Inferior parietal cortex (tissue), 1 donor: ENCODE results near the gene GAMT.
A peak's percentile ranks its signal among the peaks of the same experiment; 100 is the strongest.
"Not testable (repeated sequence)": the region's sequence is repeated elsewhere in the genome, so short reads cannot be mapped to it uniquely, and the experiment has no call there.

ENCODE experiments used
- DNase-seq: peaks from one replicate; pipeline ENCODE4 v3.0.0-alpha.2; 2016; ENCODE audit errors: extremely low spot score

The GAMT gene

GRCh38 chr19:1401138-1401888, at the start of gene GAMT:
Gene GAMT, minus strand, starts transcription at chr19:1401542. Its CDS starts 66 bp downstream, at chr19:1401476.
- DNase-seq, result no peak

GRCh38 chr19:1449467-1450442, 48.4 kb upstream of the GAMT start, which contains the start of gene APC2:
Gene APC2, plus strand, starts transcription at chr19:1450121. Its CDS starts 2,881 bp downstream, at chr19:1453002.
- DNase-seq, result peak; percentile 85

GRCh38 chr19:1447944-1448343, 46.6 kb upstream of the GAMT start:
- no peak for DNase-seq

- no peak for DNase-seq
Observed at GRCh38 chr19:1447504-1447903, 46.2 kb upstream of the GAMT start.

GRCh38 chr19:1446713-1447481, 45.6 kb upstream of the GAMT start:
- no peak for DNase-seq

GRCh38 chr19:1445932-1446712, 44.8 kb upstream of the GAMT start:
- DNase-seq, result peak; percentile 59

- peak; percentile 83 for DNase-seq
Observed at GRCh38 chr19:1445185-1445931, 44.0 kb upstream of the GAMT start.

GRCh38 chr19:1441677-1442438, 40.5 kb upstream of the GAMT start:
- no peak for DNase-seq

- DNase-seq, result no peak
Observed at GRCh38 chr19:1441022-1441426, 39.7 kb upstream of the GAMT start.

- no peak for DNase-seq
Observed at GRCh38 chr19:1440418-1440801, 39.1 kb upstream of the GAMT start.

GRCh38 chr19:1439525-1440417, 38.4 kb upstream of the GAMT start:
- not testable (repeated sequence) for DNase-seq

- no peak for DNase-seq
Observed at GRCh38 chr19:1438933-1439354, 37.6 kb upstream of the GAMT start.

- peak; percentile 94 for DNase-seq
Observed at GRCh38 chr19:1438035-1438932, 36.9 kb upstream of the GAMT start, which contains the start of gene RPS15. Gene RPS15, plus strand, starts transcription at chr19:1438396. Its CDS starts 30 bp downstream, at chr19:1438426.

GRCh38 chr19:1437609-1438008, 36.3 kb upstream of the GAMT start:
- no peak for DNase-seq

GRCh38 chr19:1435378-1435989, 34.1 kb upstream of the GAMT start:
- no peak for DNase-seq

GRCh38 chr19:1434577-1435060, 33.3 kb upstream of the GAMT start:
- no peak for DNase-seq

- DNase-seq, result no peak
Observed at GRCh38 chr19:1434040-1434366, 32.7 kb upstream of the GAMT start.
